Endothelial cell (in vitro differentiated cells): ENCODE measurements around the gene RPS19. TPM values are rescaled to one million over a fixed set of nuclear protein-coding genes. Genes with fewer than 3 reads are reported as not detected.

Source experiments
- DNase-seq: peaks from one replicate; pipeline ENCODE4 v3.0.0; 2021; ENCODE audit warnings: low spot score
- H3K27ac Mint-ChIP-seq: one replicate; pipeline ENCODE4 v1.8.0; 2021; ENCODE audit warnings: mixed read lengths, inconsistent platforms; ENCODE audit not compliant: unreplicated experiment
- H3K27me3 Mint-ChIP-seq: one replicate; pipeline ENCODE4 v1.8.0; 2021; ENCODE audit warnings: mild to moderate bottlenecking, moderate library complexity, mixed read lengths, inconsistent platforms; ENCODE audit not compliant: unreplicated experiment
- H3K36me3 Mint-ChIP-seq: one replicate; pipeline ENCODE4 v1.8.0; 2021; ENCODE audit warnings: mild to moderate bottlenecking, low read depth, mixed read lengths, inconsistent platforms; ENCODE audit not compliant: unreplicated experiment
- H3K4me1 Mint-ChIP-seq: one replicate; pipeline ENCODE4 v1.8.0; 2021; ENCODE audit warnings: mild to moderate bottlenecking, mixed read lengths, inconsistent platforms; ENCODE audit not compliant: unreplicated experiment
- H3K4me3 Mint-ChIP-seq: one replicate; pipeline ENCODE4 v1.8.0; 2021; ENCODE audit warnings: mild to moderate bottlenecking, mixed read lengths, inconsistent platforms; ENCODE audit not compliant: unreplicated experiment
- H3K9me3 Mint-ChIP-seq: one replicate; pipeline ENCODE4 v1.8.0; 2021; ENCODE audit warnings: mixed read lengths, inconsistent platforms; ENCODE audit not compliant: unreplicated experiment
- total RNA-seq: library from RNA; stranded (reverse); fragmentation: NEBNext Ultra II Directional; extraction: Animal tissue kit (Norgen Biotek cat#: 25700); gene quantifications from one replicate; pipeline ENCODE4 v1.2.1, GENCODE V29; 2021; ENCODE audit not compliant: unreplicated experiment
- TF ChIP-seq, protein P1 (sequence below): fragments of 200-600 bp; sonication (generic); IDR thresholded peaks from one replicate; pipeline ENCODE4 v1.5.0; 2021; ENCODE audit warnings: antibody characterized with exemption; ENCODE audit not compliant: unreplicated experiment

Gene RPS19
- total RNA-seq, 1 donor from 2014 or later = 3,886 TPM

DNA sequence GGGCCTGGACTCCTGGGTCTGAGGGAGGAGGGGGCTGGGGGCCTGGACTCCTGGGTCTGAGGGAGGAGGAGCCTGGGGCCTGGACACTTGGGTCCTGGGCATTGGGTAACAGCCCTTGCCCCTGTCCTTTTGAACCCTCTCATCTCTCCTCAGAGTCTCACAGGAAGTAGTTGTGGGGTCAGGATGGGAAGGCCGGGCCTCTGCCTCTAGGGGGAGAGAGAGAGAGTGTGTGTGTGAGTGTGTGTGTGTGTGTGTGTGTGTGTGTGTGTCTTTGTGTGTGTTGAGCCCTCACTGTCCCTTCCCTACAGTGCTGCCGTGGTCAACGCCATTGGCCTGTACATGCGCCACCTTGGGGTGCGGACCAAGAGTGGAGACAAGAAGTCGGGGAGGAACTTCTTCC lies 33.8 kb downstream of the RPS19 start:
- Mint-ChIP-seq H3K9me3 (no peaks in the 10 kb centered on the region), H3K4me1 (peaks cover 16% of the 10 kb centered on the region), H3K27me3 (peaks cover 8% of the 10 kb centered on the region), H3K4me3 (no peak overlapping the region), H3K27ac (no peak overlapping the region), H3K36me3 (peaks cover 34% of the 10 kb centered on the region)
- TF ChIP-seq, protein P1, sequence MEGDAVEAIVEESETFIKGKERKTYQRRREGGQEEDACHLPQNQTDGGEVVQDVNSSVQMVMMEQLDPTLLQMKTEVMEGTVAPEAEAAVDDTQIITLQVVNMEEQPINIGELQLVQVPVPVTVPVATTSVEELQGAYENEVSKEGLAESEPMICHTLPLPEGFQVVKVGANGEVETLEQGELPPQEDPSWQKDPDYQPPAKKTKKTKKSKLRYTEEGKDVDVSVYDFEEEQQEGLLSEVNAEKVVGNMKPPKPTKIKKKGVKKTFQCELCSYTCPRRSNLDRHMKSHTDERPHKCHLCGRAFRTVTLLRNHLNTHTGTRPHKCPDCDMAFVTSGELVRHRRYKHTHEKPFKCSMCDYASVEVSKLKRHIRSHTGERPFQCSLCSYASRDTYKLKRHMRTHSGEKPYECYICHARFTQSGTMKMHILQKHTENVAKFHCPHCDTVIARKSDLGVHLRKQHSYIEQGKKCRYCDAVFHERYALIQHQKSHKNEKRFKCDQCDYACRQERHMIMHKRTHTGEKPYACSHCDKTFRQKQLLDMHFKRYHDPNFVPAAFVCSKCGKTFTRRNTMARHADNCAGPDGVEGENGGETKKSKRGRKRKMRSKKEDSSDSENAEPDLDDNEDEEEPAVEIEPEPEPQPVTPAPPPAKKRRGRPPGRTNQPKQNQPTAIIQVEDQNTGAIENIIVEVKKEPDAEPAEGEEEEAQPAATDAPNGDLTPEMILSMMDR = no peak
- no peak for DNase-seq

DNA sequence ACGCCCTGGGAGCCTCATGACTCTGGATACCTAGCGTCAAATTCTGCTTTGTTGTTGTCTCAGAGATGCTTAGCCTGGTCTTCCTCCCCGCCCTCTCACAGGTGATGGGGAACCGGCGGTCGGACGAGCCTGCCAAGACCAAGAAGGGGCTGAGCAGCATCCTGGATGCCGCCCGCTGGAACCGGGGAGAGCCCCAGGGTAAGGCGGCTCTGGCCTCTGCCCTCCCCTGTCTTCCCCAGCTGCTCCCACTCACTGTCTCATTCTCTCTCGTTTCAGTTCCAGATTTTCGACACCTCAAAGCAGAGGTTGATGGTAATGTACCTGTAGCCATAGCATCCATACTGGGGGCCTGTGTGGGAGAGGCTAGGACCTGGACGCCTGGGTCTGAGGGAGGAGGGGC lies 34.3 kb downstream of the RPS19 start:
- DNase-seq = no peak
- TF ChIP-seq, protein P1 = no peak
- peaks cover 8% of the 10 kb centered on the region for H3K27me3 Mint-ChIP-seq
- H3K27ac Mint-ChIP-seq = no peak overlapping the region
- peaks cover 34% of the 10 kb centered on the region for H3K36me3 Mint-ChIP-seq
- H3K4me3 Mint-ChIP-seq = no peak overlapping the region
- H3K9me3 Mint-ChIP-seq = no peaks in the 10 kb centered on the region
- H3K4me1 Mint-ChIP-seq = peaks cover 16% of the 10 kb centered on the region

GRCh38 chr19:41895745-41896580 lies 35.9 kb downstream of the RPS19 start:
- TF ChIP-seq, protein P1 = peak; percentile 35
- Mint-ChIP-seq H3K27ac (no peak overlapping the region), H3K36me3 (peaks cover 26% of the 10 kb centered on the region), H3K4me1 (peaks cover 16% of the 10 kb centered on the region), H3K27me3 (peaks cover 8% of the 10 kb centered on the region), H3K4me3 (no peak overlapping the region), H3K9me3 (no peaks in the 10 kb centered on the region)
- no peak for DNase-seq

GRCh38 chr19:41896581-41896942 lies 36.5 kb downstream of the RPS19 start:
- Mint-ChIP-seq H3K27ac (no peak overlapping the region), H3K9me3 (no peaks in the 10 kb centered on the region), H3K27me3 (peaks cover 3% of the 10 kb centered on the region), H3K36me3 (peaks cover 25% of the 10 kb centered on the region), H3K4me3 (no peak overlapping the region), H3K4me1 (peaks cover 14% of the 10 kb centered on the region)
- TF ChIP-seq, protein P1 = no peak
- no peak for DNase-seq

DNA sequence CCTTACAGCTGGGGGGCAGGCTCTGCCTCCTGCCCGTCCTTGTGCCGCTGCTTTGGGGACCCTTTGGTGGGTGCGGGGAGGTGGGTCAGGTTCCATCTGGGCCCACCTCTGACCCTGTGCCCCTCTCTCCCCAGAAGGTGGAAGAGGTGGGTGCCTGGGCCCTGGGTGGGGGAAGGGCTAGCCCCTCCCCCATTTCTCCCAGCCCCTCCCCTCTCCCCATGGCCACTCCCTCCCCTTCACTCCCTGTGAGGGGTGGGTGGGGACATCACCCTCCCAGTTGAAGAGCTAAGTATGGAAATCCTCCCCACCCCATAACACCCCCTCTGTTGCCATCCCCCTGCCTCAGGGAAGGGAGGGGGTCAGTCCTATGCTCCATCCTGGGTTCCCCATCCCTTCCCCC lies 37.1 kb downstream of the RPS19 start:
- Mint-ChIP-seq H3K4me1 (peaks cover 12% of the 10 kb centered on the region), H3K27ac (no peak overlapping the region), H3K4me3 (no peak overlapping the region), H3K27me3 (peaks cover 1% of the 10 kb centered on the region), H3K9me3 (no peaks in the 10 kb centered on the region), H3K36me3 (peaks cover 26% of the 10 kb centered on the region)
- DNase-seq = no peak
- TF ChIP-seq, protein P1 = no peak
